Ovary (tissue), 9 donors: ENCODE results near the gene ITPK1. TPM values are rescaled to one million over a fixed set of nuclear protein-coding genes. Genes with fewer than 3 reads are reported as not detected.

Experiments
- DNase-seq, 5 donors: peaks; one replicate each; pipeline ENCODE4 v3.0.0-alpha.2; 2019 to 2020
- H3K27ac ChIP-seq, 2 donors: fragments of 200-600 bp; one replicate each; pipeline versions ENCODE4 v1.5.1 to v1.8.0; 2019 to 2022
- H3K27me3 ChIP-seq: fragments of 200-600 bp; one replicate; pipeline ENCODE4 v1.8.0; 2022
- H3K36me3 ChIP-seq: fragments of 200-600 bp; sonication (generic); one replicate; pipeline ENCODE4 v1.5.1; 2019
- H3K4me1 ChIP-seq: one replicate; pipeline ENCODE4 v1.8.1; 2013; ENCODE audit warnings: mild to moderate bottlenecking, moderate library complexity; ENCODE audit not compliant: insufficient read depth
- H3K4me3 ChIP-seq: fragments of 200-600 bp; sonication (generic); one replicate; pipeline ENCODE4 v1.5.1; 2017
- H3K9me3 ChIP-seq, 2 donors: fragments of 200-600 bp in 1 of 2; sonication (generic) in 1 of 2; one replicate each; pipeline versions ENCODE4 v1.5.1 to v1.8.1; 2013 to 2019; ENCODE audit warnings: mild to moderate bottlenecking in 1 of 2, moderate library complexity in 1 of 2
- EP300 ChIP-seq: sonication (generic); formaldehyde crosslinking; IDR thresholded peaks from one replicate; pipeline ENCODE4 v1.6.1; 2017; ENCODE audit warnings: antibody characterized with exemption
- POLR2A ChIP-seq: fragments of 450-650 bp; IDR thresholded peaks from one replicate; pipeline ENCODE4 v1.6.1; 2017; ENCODE audit warnings: antibody characterized with exemption, mild to moderate bottlenecking, moderate library complexity
- WGBS, 3 donors: extraction: QIAGEN DNeasy Blood & Tissue Kit in 1 of 3; methylation state at CpG; one replicate each; pipeline versions ENCODE4 v1.1.5 to v1.1.7; 2013 to 2017; 5-methylcytosine and 5-hydroxymethylcytosine counted together
- intact Hi-C, 4 donors: fragments of 100-400 bp; cut with DNase I; formaldehyde crosslinking; loops; one replicate each; pipeline versions ENCODE4 v1.11.0 to v1.15.1; 2022 to 2023
- polyA plus RNA-seq, 2 donors: library from polyadenylated mRNA; stranded (reverse); fragments of 200-250 nt in 1 of 2; fragments of 350-450 nt in 1 of 2; fragmentation: Illumina TruSeq in 1 of 2; extraction: RNeasy Lipid Tissue Mini Kit (QIAGEN cat#74804) in 1 of 2; gene quantifications; one replicate each; pipeline ENCODE4 v1.2.3, GENCODE V29; 2013 to 2014
- total RNA-seq, 7 donors: library from RNA; depleted of rRNA in 2 of 7; stranded (reverse); fragments of >200 nt in 2 of 7; fragmentation: NEBNext Ultra II Directional in 3 of 7; extraction: Animal tissue kit (Norgen Biotek cat#: 25700) in 3 of 7; gene quantifications; one replicate each; pipeline versions ENCODE4 v1.1.0 to v1.2.4, GENCODE V29; 2016 to 2023
- TF ChIP-seq, protein P1 (sequence below), 3 donors: fragments of 450-650 bp in 2 of 3; fragments of 200-600 bp in 1 of 3; IDR thresholded peaks; one replicate each; pipeline versions ENCODE4 v1.5.1 to v1.8.0; 2016 to 2022; ENCODE audit warnings: antibody characterized with exemption in 3 of 3, mild to moderate bottlenecking in 1 of 3
- donor health status: DM: no; HTN: no; CAD: no; lungs with moderate emphysema.
- donor health status: DM: no; HTN: no; CAD: no.
- donor health status: Bipolar disorder and iron deficiency.
- donor health status: DM: yes; HTN: yes; CAD: no.
- donor health status: DM: no; HTN: no; CAD: no.
- donor health status: DM: yes; HTN: yes; CAD: no.

Gene ITPK1
- total and polyA plus RNA-seq, 9 donors = 23.6 to 57.8 (median 49.3) TPM

DNA sequence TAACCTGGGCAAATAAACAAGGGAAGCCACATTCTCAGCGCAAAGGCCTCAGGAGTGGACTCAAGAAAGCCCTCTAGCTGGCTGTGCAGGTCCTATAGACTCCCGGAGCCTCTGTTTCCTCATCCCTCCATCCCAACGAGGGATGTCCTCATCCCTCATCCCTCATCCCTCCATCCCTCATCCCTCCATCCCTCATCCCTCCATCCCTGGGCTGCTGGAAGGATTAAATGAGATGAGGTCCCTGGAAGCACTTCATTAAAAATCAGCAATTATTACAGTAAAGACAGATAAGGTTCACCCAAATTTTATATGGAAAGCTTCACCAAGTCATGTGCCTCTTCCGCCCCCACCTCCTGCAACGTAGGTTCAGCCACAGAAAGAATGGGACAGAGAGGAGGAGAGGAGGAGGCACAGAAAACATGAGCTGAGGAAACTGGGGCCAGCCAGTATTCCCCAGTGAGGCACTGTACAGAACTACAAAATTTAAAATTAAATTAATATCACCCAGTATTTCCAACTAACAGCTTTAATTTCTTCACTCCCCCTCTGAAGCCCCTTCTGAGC lies 4.8 kb downstream of the ITPK1 start:
- no peaks in the 10 kb centered on the region for H3K36me3 ChIP-seq
- H3K4me3 ChIP-seq = no peak overlapping the region
- peaks cover 14% of the 10 kb centered on the region for H3K4me1 ChIP-seq
- H3K9me3 ChIP-seq = no peaks in the 10 kb centered on the region
- no peak for DNase-seq
- intact Hi-C loops = loop anchor here in 1 of 4 donors (10.0 kb wide), 1 partner anchor 156 kb away; no protein-coding TSS in a partner anchor
- no peaks in the 10 kb centered on the region for H3K27me3 ChIP-seq
- TF ChIP-seq EP300 = no peak
- no peak for TF ChIP-seq POLR2A
- TF ChIP-seq, protein P1, sequence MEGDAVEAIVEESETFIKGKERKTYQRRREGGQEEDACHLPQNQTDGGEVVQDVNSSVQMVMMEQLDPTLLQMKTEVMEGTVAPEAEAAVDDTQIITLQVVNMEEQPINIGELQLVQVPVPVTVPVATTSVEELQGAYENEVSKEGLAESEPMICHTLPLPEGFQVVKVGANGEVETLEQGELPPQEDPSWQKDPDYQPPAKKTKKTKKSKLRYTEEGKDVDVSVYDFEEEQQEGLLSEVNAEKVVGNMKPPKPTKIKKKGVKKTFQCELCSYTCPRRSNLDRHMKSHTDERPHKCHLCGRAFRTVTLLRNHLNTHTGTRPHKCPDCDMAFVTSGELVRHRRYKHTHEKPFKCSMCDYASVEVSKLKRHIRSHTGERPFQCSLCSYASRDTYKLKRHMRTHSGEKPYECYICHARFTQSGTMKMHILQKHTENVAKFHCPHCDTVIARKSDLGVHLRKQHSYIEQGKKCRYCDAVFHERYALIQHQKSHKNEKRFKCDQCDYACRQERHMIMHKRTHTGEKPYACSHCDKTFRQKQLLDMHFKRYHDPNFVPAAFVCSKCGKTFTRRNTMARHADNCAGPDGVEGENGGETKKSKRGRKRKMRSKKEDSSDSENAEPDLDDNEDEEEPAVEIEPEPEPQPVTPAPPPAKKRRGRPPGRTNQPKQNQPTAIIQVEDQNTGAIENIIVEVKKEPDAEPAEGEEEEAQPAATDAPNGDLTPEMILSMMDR (IDR thresholded peaks at IDR 0.05) = no peak
- 76 to 90% (median 84%) methylated on average over 5 of the region's 5 CpGs for WGBS, 3 donors
- H3K27ac ChIP-seq = no peak overlapping the region

DNA sequence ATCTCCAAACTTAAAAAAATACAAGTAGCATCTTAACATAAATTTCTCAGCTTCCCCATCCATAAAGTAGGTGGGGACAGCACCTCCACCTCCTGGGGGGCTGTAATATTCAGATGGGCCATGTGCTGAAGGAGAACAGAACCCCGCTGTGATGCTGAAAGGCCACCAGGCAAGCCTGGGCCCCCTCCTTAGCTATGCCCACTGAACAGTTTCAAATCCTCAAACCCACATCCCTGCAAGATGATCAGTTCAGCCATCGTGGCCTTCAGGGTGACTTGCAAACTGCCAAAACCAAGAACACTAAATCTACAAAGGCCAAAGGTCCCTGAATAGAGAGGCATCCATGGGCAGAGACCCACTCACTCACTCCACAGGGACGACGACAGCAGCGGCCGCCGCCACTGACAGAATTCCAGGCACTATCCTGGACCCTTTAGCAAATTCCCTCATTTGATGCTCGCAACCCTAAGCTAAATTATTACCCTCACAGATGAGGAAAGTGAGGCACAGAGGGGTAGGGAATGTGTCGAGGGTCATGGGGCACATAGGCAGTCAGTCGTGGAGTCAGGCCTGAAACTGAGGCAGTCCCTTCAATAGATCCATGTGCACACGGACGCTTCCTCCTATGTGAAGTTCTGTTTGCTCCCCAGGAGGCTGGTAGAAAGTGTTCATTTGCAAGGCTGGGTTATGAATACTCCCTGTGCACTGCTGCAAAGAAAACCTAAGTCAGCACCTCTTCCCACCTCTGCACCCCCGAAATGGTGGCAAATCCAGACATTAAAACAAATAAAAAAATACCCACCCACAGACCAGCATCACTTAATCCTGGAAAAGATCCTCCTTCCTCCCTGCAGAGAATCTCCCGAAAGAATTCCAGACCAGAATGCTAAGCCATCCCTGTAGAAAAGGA lies 5.9 kb downstream of the ITPK1 start:
- WGBS, 3 donors = 85 to 92% (median 90%) methylated on average over 14 of the region's 14 CpGs
- H3K4me3 ChIP-seq = no peak overlapping the region
- no peak for TF ChIP-seq POLR2A
- no peak for TF ChIP-seq EP300
- TF ChIP-seq, protein P1 (IDR thresholded peaks at IDR 0.05) = no peak
- no peak for DNase-seq
- H3K4me1 ChIP-seq = peaks cover 14% of the 10 kb centered on the region
- intact Hi-C loops = loop anchor here in 1 of 4 donors (10.0 kb wide), 1 partner anchor 155 kb away; no protein-coding TSS in a partner anchor
- H3K9me3 ChIP-seq = no peaks in the 10 kb centered on the region
- no peak overlapping the region for H3K27ac ChIP-seq
- H3K36me3 ChIP-seq = no peaks in the 10 kb centered on the region
- H3K27me3 ChIP-seq = no peaks in the 10 kb centered on the region

DNA sequence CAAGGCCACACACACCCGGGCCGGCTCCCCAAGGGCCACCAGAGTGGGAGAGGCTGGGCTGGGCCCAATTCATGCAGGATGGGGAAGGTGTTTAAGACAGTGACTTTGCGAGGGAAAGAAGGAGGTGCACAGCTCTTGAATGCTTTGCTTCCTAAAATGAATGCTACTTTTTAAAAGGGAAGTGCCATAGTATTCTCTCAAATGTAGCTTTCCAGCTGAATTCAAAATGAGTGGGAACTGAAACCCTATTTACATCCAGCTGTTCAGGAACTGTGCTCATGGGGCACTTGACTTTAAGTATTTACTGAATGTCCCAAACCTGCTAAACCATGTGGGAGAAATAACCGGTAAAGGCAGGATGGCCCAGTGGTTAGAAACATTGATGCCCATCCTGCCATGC lies 7.6 kb downstream of the ITPK1 start:
- intact Hi-C loops = no loop called here

DNA sequence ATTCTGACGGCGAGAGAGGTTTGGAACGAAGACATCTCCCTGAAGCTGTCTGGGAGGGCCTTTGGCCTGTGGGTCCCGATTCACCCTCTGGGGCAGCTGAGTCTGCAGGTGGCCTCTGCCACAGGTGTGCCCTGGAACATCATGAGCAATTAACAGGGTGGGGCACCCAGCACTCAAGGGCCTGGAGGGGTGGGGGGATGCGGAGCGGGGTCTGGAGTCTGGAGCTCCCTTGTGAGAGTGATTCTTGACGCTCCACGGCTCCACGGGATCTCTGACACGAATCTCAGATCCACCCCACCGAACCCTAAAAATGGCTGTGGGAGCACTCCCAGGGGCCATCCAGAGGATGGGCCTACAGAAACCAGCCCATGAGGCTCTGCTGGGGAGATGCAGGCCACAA lies 8.3 kb downstream of the ITPK1 start:
- intact Hi-C loops = no loop called here
- Histone ChIP-seq H3K4me3 (no peak overlapping the region), H3K9me3 (no peaks in the 10 kb centered on the region), H3K27ac (no peak overlapping the region), H3K4me1 (peaks cover 5% of the 10 kb centered on the region), H3K36me3 (no peaks in the 10 kb centered on the region), H3K27me3 (no peaks in the 10 kb centered on the region)
- WGBS, 3 donors = 85 to 95% (median 94%) methylated on average over 11 of the region's 11 CpGs
- no peak for DNase-seq
- TF ChIP-seq EP300 (no peak), POLR2A (no peak)
- TF ChIP-seq, protein P1 (IDR thresholded peaks at IDR 0.05) = no peak

More for the DNA sequence above, 7.6 kb downstream of the ITPK1 start:
- no peaks in the 10 kb centered on the region for H3K27me3 ChIP-seq
- TF ChIP-seq EP300 = no peak
- no peak for TF ChIP-seq POLR2A
- TF ChIP-seq, protein P1 (IDR thresholded peaks at IDR 0.05) = no peak
- H3K9me3 ChIP-seq = no peaks in the 10 kb centered on the region
- 71 to 81% (median 73%) methylated on average over 4 of the region's 4 CpGs for WGBS, 3 donors
- H3K27ac ChIP-seq = no peak overlapping the region
- no peak for DNase-seq
- H3K4me3 ChIP-seq = no peak overlapping the region
- H3K36me3 ChIP-seq = no peaks in the 10 kb centered on the region
- peaks cover 5% of the 10 kb centered on the region for H3K4me1 ChIP-seq
